GM19372 (cell line): ENCODE data around the gene PDPK1.
"Not testable (repeated sequence)": the region's sequence is repeated elsewhere in the genome, so short reads cannot be mapped to it uniquely, and the experiment has no call there.

Source experiments
- ATAC-seq: cut with Tn5 transposase; IDR thresholded peaks from one replicate; pipeline ENCODE4 v1.9.1; 2021; ENCODE audit warnings: mild to moderate bottlenecking, low read depth, moderate library complexity; ENCODE audit not compliant: unreplicated experiment

Gene PDPK1

DNA sequence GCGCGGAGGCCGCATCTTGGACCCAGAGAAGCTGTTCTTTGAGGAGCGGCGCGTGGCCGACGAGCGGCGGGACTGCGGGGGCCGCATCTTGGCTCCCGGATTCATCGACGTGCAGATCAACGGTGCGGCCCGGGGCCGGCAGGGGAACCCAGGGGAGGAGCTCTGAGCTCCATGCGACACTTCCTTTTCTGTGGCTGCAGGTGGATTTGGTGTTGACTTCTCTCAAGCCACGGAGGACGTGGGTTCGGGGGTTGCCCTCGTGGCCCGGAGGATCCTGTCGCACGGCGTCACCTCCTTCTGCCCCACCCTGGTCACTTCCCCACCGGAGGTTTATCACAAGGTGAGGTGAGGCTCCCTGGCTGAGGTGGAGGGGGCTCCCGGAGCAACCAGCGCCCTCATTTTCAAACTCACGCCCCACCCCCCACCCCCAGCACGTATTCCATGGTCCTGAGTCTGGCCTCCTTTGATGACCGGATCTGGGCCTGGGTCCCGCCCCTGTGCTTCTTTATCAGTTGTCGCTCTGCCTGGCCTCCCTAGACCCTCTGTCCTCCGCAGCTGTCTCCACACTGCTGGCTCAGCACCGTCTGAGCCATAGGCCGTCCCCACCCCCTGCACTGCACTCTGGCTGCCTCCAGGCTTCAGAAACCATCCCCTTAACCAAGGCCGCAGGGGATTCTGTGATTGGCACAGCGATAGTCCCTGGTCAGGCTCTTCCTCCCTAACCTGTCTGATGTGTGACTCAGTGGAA lies 16.9 kb upstream of the PDPK1 start:
- no peak for ATAC-seq

DNA sequence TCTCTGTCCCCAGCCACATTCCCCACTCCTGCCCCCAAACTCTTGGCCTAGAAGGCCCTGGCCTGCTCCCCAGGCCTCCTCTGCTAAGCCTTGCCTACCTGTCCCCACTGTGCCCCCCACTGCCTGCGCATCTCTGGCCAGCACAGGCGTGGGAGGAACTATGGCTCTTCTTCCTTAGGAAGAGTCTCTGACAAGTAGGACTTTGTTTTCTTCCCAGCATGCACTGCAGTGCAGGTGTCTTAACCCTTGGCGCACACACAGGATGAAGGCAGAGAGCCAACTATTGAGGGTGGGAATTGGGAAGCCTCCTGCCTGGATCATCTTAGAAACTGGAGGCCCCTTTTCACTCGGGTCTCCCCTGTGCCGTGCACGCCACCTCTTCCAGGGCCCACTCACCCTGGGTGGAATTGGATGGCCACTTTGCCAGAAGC lies 14.0 kb upstream of the PDPK1 start:
- ATAC-seq, result no peak

DNA sequence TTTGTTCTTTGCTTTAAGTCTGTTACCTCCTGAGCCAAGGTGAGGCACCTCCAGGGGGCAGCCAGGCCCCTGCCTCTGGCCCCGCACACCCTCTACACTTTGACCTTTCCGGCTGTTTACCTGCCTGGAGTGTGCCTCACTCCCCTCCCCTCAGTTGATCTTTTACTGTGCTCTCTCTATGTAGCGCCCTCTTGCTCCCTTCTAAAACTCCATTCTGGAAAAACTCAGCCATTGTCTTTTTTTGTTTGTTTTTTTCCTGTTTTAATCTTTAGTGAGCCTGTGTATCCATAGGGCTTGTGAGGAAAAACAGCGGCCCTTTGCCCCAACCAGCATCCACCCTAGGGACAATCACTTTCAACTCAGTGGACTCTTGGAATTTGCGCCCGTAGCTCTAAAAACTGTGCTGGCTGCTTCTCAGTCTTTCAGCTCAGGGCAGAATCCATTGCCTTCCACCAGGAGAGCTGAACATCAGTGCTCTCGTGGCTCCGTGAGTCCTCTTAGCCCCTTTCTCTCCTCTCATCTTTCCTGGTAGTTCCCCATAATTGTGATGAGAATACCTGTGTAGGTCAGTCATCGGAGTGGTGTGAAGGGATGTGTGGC lies 13.4 kb upstream of the PDPK1 start:
- no peak for ATAC-seq

DNA sequence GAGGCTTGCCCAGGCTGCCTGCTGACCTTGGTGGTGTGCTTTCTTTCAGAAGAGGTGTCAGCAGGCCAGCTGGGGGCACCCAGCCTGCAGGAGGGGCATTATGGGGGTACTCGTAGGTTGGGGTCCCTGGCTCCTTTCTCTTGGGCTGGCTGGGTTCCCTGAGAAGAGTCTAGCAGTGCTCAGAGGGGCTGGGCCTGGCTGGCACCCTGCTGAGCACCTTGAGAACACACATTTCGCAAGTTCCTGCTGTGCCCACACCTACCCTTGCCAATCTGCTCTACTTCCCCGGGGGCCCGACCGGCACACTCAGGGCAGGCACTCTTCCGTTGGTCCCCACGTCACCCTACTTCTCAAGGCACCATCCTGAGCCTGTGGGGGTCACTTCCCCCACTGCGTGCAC lies 11.7 kb upstream of the PDPK1 start:
- no peak for ATAC-seq

DNA sequence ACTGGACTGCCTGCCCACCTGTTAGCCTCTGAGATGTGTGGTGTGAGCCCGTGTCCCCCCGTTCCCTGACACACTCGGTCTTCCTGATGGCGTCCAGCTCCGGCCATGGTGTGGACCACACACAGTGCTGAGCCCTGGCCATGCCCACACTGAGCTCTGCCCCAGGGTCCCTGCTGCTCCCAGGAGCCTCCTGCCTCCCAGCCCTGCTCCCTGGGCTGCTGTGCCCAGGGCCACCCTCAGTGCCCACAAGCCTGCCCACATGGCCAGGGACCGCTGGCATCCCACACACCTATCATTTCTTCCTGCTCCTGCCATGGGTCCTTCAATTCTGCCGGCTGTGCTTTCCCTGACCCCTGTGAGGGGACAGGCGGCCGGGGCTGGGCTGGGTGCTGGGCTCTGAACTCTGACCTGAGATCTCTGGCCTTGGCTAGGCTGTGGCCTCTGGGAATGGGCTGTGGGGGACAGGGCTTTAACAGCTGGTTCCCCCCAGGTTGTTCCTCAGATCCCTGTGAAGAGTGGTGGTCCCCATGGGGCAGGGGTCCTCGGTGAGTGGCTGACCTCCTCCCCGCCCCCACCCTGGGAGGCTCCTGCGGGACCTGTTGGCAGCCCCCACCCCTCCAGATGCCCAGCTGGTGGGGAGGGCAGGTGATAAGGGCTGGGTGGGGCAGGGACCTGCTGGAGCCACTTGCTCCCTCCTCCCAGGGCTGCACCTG lies 10.6 kb upstream of the PDPK1 start:
- no peak for ATAC-seq

DNA sequence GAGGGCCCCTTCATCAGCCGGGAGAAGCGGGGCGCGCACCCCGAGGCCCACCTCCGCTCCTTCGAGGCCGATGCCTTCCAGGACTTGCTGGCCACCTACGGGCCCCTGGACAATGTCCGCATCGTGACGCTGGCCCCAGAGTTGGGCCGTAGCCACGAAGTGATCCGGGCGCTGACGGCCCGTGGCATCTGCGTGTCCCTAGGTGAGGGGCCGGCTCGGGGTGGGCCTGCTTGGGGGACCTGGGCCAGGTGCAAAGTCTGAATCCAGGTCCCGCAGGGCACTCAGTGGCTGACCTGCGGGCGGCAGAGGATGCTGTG lies 10.1 kb upstream of the PDPK1 start:
- no peak for ATAC-seq

DNA sequence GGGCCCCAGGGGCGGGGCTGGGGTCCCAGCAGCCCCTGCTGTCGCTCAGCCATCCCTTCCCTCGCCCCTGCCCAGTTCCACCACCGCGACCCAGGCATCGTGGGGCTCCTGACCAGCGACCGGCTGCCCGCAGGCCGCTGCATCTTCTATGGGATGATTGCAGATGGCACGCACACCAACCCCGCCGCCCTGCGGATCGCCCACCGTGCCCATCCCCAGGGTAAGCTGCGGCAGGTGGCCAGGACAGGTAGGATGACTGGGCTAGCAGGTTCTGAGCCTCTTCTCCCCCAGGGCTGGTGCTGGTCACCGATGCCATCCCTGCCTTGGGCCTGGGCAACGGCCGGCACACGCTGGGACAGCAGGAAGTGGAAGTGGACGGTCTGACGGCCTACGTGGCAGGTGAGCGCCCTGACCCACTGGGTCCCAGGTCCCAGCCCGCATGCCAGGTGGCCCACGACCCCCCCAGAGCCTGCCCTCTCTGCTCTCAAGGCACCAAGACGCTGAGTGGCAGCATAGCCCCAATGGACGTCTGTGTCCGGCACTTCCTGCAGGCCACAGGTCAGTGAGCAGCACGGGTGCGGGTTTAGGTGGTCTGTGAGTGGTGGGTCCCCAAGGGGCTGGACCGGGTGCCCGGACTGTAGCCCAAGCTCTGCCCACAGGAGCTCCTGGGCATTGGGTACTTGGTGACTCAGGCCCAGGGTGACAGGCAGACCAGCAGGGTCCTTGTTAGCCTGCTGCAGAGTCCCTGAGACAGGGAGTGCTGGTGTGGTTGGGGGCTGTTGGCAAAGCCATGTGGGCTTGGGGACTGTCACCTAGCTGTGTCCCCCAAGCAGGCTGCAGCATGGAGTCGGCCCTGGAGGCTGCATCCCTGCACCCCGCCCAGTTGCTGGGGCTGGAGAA lies 9.4 kb upstream of the PDPK1 start:
- ATAC-seq, result no peak

DNA sequence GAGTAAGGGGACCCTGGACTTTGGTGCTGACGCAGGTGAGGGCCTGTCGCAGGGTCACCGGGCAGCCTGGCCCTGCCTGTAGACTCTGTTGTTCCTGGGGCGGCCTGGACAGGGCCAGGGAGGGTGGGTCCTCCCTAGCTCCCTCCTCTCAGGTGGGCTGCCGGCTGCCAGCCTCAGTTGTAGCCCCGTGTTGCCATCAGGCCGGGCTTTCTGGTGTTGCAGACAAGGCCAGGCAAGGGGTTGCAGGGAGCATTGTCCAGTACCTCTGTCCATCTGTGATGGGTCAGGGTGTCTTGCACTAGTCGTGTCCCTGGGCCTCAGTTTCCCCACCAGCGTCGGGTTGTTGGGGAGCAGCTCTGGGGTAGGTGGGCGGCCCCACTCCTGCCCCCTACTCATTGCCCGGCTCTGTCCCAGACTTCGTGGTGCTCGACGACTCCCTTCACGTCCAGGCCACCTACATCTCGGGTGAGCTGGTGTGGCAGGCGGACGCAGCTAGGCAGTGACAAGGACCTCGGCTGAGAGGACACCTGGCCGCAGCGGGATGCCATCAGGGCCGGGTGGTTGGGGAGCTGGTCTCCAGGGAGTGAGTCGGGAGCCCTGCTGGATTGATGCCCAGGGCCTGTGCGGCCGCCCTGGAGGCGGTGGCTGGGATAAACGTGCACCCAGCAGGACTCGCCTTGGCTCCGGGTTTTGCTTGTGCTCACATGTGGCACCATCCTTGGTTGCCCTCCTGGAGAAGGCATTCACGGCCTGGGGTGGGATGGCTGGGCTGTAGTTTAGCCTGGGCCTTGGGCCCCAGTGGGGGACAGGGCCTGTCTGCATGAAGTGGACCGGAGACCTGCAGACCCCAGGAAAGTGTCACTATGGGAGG lies 8.5 kb upstream of the PDPK1 start:
- ATAC-seq, result no peak

DNA sequence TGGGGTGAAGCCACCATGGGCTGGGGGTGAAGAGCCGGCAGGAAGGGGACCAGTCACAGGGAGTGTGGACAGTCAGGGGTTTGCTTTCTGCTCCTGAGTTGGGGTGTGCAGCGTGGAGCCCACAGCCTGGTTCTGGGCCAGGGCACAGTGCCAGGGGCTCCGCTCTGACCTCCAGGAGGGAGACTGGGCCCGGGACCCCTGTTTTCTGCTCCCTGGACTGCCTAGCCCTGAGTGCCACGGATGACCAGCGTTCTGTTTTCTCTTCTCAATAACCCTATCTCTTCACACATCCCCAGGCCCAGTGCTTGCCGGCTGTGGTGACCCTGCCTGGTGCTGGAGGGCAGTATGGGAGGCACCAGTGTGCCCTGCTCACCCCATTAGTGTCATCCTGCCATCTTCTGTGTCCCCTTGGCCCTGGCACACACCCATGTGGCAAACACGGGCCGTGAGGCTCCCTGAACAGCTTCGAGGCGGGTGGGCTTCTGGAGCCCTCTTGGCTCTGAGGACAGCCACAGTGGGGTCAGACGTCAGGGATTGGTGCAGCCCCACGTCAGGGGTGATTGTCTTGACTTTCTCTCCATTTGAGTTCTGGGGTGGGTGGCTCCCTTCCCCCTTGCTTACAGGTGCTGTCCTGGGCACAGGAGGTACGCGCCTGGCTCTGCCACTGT lies 7.7 kb upstream of the PDPK1 start:
- ATAC-seq, result no peak

DNA sequence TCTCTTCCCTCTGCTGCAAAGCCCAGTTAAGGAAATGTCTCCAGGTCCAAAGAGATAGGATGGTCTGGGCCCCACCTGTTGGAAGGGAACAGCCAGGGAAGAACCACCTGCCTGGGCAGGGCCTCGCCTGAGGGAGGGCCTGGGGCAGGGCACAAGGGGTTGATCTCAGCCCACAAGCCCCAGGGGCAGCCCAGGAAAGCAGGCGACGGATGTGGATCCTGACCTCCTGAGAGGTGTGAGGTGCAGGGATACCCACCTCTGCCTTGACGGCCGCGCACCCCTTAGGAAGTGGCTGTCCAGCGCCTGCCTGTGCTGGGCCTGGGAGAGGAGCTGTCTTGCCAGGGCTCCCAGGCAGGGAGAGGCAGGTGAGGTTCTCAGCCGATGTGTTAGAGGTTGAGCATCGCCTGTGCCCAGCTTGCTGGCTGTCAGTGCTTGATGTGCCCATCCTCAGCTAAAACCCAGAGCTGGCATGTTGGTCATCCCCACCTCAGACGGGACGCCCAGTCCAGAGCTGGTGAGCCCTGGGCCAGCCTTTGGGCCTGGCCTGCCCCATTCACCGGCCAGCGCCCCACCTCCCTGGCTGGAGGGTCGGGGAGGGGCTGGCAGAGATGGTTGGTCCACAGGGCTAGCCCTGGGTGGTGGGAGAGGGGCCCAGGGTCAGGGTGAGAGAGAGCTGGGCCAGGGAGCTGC lies 7.0 kb upstream of the PDPK1 start:
- ATAC-seq, result no peak

DNA sequence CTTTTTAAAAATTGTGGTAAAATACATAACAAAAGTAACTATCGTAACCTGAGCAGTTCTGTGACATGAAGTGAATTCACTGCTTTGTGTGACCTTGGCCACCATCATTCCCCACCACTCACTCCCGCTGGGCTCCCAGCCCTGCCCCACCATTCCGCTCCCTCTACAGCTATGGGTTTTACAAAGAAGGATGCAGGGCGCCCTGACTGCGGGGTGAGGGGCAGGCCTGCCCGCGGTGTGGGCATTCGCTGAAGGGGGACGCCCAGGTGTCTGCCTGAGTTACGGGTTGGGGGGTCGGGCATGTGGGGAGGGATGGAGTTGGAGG lies 6.5 kb upstream of the PDPK1 start, which contains the start of gene CEMP1:
TSS of gene CEMP1 (minus strand) at position 38 of the 325 bp plus-strand sequence. CDS start 335 bp downstream, outside the sequence.
- no peak for ATAC-seq

DNA sequence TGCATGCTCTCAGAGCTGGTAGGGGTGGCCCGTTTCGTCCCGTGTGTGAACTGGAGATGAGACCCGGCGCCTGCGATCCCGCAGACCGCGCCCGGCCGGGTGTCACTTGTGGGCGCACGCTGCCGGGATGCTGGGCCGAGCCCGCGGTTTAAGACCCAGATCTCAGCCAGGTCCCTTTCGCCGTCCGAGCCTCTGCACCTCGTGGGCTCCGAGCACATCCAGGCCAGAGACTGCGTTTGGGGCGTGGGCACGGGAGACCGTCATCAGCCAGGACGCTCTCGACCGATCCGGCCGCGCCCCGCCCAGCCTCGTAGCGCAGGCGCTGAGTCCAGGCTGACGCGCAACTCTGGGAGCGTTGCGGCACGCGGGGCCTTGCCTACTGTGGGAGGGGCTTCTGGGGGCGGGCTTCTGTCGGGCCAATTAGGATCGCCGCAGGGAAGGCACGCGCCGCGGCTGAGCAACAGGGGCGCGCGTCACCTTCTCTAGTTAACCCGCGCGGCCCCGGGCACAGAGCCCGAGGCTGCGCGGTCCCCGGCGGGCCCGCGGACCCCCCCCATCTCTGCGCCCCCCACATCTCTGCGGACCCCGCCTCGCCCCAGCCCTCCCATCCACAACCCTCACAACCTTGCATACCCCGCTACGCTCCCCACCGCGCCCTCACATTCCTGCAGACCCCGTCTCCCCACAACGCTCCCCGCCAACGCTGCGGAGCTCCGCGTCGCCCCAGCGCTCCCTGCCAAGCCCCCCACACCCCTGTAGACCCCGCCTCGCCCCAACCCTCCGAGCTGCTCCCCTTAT lies 5.9 kb upstream of the PDPK1 start:
- peak; percentile 88 for ATAC-seq

DNA sequence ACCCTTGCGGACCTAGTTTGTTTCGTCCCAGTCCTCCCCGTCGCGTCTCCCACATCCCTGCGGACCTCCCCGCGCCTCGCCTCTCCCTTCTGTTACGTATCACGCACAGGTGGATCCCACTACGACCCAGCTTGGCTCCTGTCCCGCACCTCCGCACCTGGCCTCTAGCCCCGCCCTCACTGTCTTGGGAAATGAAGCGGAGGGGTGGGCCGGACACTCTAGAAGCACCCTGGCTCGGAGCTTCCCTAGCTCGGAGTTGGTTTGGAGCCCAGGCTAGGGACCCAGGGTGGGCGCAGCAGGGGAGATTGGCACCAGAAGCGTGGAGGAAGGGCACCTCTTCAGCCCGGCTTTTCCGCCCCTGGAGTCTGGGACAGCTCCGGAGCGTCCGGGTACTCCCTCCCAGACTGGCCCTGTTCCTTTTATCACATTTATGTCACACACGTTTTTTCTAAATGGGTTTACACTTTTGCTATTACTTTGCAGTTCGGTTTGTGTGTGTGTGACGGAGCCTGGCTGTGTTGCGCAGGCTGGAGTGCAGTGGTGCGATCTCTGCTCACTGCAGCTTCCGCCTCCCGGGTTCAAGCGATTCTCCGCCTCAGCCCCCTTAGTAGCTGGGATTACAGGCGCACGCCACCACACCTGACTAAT lies 5.2 kb upstream of the PDPK1 start:
- no peak for ATAC-seq

DNA sequence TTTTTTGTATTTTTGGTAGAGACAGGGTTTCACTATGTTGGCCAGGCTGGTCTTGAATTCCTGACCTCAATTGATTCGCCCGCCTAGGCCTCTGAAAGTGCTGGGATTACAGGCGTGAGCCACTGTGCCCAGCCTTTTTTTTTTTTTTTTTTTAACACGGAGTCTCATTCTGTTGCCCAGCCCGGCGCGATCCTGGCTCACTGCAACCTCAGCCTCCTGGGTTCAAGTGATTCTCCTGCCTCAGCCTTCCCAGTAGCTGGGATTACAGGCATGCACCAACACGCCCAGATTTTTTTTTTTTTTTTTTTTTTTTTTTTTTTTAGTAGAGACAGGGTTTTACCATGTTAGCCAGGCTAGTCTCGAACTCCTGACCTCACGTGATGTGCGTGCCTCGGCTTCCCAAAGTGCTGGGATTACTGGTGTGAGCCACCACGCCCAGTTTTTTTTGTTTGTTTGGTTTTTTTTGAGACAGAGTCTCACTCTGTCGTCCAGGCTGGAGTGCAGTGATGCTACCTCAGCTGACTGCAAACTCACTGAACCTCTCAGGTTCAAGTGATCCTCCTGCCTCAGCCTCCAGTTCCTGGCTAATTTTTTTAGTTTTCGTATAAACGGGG lies 4.6 kb upstream of the PDPK1 start:
- ATAC-seq, result not testable (repeated sequence)

DNA sequence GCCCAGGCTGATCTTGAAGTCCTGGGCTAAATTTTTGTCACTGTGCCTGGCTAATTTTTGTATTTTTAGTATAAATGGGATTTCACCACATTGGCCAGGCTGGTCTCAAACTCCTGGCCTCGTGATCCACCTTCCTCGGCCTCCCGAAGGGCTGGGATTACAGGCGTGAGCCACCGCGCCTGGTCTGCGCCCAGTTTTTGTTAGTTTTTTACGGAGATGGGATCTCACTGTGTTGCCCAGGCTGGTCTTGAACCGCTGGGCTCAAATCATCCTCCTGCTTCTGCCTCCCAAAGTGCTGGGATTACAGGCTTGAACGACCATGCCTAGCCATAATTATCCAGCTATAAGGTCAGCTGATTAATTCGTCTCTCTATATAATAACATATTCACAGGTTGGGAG lies 3.9 kb upstream of the PDPK1 start:
- no peak for ATAC-seq

DNA sequence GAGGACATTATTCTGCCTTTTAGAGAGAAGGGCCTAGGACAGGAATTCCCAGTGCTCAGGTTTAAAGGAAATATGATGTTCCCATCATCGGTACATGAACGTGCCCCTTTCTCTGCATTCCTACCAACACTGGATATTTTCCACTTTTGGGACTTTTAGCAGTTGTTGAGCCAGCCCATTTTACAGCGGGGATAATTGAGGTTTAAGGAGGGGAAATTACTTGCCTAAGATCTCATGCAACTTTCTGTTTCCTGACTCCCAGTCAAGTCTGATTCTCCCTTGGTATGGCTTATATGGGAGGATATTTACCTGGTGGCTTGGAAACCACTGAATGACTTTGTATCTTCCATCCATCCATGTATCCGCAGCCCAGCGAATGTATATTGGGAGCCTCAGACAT lies 3.5 kb upstream of the PDPK1 start:
- ATAC-seq, result not testable (repeated sequence)

DNA sequence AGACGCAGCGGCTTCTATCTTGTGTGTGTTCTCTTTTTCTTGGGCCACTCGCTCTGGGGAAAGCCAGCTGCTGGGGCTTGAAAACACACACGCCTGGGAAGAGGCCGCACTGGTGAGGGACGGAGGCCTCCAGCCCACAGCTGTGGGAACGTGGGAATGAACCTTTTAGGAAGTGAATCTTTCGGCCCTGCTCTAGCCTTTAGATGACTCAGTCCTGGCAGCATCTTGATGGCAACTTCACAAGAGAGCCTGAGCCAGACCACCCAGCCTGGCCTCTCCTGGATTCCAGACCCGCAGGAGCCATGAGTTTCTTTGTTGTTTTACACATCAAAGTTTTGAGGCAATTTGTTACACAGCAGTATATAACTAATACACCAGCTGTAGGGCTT lies 2.2 kb upstream of the PDPK1 start:
- ATAC-seq, result no peak
